D341Med (cell line): Measurements from ENCODE around the gene RICTOR.
A peak's percentile ranks its signal among the peaks of the same experiment; 100 is the strongest.
"Not testable (repeated sequence)": the region's sequence is repeated elsewhere in the genome, so short reads cannot be mapped to it uniquely, and the experiment has no call there.

Source experiments
- DNase-seq: peaks from one replicate; pipeline ENCODE4 v3.0.0; 2012; ENCODE audit warnings: low spot score

Gene RICTOR

DNA sequence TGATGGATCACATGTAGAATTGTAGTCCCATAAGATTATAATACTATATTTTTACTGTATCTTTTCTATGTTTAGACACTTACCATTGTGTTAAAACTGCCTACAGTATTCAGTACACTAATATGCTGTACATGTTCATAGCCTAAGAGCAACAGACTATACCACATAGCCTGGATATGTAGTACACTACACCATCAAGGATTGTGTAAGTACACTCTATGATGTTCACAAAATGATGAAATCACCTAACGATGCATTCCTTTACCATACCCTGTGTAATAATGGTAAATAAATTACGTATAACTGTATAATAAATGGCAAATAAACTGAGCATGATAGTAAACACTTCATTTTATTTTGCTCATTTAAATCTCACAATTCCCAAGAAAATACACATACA is 60.3 kb downstream of the RICTOR start:
- no peak for DNase-seq

DNA sequence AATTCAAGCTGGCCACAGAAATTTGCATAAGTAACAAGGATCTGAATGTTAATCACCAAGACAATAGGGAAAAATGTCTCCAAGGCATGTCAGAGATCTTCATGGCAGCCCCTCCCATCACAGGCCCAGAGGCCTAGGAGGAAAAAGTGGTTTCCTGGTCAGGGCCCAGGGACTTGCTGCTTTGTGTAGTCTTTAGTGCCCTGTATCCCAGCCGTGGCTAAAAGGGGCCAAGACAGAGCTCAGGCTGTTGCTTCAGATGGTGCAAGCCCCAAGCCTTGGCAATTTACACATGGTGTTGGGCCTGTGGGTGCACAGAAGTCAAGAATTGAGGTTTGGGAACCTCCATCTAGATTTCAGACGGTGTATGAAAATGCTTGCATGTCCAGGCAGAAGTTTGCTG is 63.2 kb downstream of the RICTOR start:
- DNase-seq: not testable (repeated sequence)

DNA sequence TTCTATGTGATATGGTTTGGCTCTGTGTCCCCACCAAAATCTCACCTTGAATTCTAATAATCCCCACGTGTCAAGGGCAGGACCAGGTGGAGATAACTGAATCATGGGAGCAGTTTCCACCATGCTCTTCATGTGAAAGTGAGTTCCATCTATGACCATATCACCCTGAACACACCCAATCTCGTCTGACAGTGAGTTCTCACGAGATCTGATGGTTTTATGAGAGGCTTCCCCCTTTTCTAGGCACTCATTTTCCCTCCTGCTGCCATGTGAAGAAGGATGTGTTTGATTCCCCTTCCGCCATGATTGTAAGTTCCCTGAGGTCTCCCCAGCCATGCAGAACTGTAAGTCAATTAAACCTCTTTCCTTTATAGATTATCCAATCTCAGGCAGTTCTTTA is 64.2 kb downstream of the RICTOR start:
- DNase-seq: no peak

DNA sequence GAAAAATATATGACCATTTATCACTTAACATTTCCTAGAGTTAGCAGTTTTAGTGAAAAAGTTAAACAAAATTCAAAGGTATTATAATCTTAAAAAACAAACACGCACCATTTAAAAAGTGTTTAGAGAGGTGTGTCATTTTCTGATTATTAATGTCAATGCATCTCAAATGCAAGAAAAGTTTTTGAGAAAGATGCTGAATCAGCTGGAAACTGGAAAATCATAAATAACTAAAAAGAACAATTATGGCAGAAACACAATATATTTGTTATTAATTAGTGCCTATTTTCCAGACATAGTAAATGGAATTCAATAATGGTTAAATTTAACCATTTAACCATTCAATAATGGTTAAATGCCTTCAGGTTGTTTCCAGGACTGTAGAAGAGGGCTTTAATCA is 64.9 kb downstream of the RICTOR start:
- DNase-seq: no peak

DNA sequence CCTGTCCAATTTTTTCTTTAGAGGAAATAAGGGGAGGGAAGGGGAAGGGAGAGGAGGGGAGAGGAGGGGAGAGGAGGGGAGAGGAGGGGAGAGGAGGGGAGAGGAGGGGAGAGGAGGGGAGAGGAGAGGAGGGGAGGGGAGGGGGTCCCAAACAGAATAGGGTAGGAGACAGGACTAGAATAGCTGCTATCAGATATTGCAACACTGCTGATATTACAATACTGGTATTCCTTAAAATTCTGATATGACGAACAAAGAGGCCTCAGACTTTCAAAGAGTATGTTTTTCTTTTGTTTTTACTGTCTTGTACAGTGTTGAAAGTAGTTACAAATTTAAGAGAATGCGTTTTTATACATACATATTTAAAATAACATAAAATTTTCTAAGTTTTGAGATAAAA is 67.5 kb downstream of the RICTOR start:
- DNase-seq: no peak

DNA sequence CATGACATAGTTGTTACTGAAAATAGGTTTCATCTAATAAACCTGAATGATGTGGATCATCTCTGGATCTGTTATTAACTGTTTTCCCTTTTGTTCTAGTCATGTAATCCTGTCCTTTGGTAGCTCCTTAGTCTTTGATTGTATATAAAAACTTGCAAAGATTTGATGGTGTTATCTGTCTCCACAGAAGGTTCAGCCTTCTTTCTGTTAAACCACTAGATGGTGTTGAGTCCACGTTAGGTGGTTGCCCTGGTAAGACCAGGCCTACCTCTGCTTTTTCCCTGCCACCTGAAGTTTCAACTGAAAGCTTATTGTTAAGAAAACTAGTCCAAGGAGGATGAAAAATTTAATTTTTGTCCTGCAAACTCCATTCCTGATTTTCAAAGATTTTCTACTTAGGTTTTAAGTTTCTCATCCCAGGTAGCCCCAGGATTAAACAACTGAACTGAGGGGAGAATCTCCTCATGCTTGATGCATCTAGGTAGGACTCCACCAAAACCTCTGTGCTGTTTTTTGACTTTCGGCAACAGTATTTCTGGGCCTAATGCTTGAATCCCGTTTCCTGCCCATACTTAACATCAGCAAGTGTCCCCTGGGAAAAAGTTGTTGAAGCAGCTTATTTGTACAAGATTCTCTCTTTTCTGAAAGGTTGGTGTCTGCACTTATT is 68.5 kb downstream of the RICTOR start:
- peak; percentile 33 for DNase-seq

DNA sequence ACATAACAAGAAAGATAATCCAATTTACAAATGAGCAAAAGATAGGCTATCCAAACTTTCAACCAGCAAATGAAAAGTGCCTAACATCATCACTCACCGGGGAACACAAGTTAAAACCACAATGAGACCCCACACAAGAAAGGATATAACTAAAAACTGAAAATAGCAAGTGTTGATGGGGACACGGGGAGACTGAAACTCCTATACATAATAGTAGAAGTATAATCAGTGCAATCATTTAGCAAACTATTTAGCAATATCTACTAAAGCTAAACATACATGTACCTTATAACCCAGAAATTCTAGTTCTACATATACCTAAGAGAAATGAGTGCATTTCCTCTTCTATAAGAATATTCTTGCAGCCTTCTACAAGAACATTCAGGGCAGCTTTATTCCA is 72.5 kb downstream of the RICTOR start:
- no peak for DNase-seq

DNA sequence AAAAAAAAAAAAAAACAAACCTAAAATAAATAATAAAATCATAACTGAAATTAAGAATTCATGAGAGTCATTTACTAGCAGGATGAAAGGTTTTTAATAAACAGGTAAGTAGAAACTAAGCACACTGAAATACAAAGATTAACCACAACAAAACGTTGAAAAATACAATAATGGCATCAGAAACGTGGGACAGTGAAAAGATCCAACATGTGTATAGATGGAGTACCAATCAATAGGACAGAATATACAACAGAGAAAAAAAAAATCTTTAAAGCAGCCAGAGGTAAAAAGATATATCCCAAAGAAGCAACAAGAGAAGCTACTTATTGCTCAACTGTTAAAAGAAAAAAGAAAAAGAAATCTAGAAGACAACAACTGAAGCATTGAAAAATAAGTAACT is 75.2 kb downstream of the RICTOR start:
- no peak for DNase-seq

DNA sequence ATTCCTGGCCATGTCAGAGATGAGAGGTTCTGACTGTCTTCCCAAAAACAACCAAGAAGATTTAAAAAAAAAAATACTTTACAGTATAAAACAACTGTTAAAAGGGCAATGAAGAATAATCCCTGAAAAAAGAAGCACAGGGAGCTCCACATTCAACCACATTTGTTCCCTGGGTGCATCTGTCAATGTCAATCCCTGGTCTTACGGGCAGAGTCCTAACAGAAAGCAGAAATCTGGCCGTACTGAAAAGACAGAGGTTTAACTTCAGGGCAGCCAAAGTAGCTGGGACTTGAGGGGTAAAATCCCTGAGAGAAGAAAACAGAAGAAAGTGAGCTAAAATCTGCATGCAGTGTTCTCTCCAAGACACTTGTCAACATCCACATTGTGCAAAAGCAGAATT is 76.6 kb downstream of the RICTOR start:
- DNase-seq: no peak

DNA sequence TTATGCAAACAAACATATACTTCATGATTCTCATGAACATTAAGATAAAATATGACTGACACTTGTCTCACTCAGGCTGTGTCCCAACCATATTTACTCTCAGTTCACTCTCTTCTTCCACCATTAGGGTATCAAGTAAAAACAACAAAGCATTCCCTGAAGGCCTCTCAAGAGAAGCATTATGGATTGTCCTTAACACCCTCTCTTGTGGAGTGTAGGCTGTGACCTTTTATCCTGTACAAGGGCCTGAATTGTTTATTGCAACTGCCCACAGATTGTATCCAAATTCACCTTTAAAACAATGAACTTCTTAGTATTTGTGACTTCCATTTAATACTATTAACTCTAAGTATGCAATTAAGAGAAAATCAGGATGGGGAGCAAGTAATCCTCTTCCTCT is 78.1 kb downstream of the RICTOR start:
- no peak for DNase-seq

DNA sequence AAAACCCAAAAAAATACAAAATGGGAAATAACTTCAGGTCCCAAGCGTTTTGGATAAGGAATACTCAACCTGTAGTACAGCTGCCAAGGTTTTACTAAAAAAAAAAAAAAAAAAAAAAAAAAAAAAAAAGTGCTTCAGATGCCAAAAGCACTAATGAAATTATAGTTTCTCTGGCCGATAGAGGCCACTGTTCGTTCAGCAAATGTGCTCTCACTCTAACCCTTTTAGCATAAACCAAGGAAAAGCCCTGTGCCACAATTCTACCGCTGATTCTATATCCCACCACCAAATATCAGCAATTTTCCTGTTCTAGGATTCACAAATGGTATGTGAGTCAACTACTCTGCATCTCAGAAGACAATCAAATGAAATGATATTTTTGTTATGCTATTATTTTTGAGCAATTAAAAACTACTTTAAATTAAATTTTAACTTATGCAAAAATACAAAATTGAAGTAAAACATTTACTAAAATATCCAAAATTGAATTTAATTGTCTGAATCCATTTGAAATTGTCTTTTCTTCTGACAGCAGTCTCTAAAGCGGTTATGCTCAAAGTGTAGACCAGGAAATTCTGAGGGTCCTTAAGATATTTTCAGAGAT is 79.8 kb downstream of the RICTOR start:
- DNase-seq: peak; percentile 56

DNA sequence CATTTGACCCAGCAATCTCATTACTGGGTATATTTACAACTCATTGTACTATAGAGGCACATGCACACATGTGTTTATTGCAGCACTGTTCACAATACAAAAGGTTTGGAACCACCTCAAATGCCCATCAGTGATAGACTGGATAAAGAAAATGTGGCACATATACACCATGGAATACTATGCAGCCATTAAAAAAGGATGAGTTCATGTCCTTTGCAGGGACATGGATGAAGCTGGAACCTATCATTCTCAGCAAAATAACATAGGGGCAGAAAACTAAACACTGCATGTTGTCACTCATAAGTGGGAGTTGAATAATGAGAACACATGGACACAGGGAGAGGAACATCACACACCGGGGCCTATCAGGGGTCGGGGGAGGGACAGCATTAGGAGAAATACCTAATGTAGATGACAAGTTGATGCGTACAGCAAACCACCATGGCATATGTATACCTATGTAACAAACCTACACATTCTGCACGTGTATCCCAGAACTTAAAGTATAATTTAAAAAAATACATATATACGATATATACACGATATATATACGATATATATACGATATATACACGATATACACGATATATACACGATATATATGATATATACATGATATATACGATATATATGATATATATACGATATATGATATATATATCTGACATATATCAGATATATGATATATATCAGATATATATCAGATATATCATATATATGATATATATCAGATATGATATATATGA is 84.1 kb downstream of the RICTOR start:
- not testable (repeated sequence) for DNase-seq

DNA sequence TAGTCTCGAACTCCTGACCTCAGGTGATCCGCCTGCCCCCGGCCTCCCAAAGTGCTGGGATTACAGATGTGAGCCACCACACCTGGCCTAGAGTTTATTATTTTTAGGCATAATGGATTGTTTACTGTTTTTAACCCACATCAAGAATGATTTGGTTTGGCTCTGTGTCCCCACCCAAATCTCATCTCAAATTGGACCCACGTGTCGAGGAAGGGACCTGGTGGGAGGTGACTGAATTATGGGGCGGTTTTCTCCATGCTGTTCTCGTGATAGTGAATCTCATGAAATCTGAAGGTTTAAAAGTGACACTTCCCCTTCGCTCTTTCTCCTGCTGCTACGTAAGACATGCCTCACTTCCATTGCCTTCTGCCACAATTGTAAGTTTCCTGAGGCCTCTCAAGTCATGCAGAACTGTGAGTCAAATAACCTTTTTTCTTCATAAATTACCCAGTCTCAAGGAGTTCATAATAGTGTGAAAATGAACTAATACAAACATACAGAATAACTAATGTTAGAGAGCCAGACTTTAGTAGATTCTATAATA is 88.2 kb downstream of the RICTOR start:
- DNase-seq: no peak

DNA sequence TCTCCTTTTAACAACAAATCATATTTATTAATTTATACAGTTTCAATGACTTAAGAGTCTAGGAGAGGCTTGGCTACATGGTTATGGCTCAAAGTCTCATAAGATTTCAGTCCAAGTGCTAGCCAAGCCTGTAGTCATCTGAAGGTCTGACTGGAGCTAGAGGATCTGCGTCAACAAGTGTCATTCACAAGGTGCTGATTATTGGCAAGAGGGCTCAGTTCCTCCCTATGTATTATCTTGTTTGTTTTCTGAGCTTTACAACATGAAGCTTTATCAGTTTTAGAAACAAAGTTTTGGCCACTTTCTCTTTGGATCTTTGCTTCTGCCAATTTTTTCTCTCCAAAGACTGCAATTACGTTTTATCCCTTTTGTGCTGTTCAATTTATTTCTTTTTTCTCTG is 94.7 kb downstream of the RICTOR start:
- DNase-seq: no peak

DNA sequence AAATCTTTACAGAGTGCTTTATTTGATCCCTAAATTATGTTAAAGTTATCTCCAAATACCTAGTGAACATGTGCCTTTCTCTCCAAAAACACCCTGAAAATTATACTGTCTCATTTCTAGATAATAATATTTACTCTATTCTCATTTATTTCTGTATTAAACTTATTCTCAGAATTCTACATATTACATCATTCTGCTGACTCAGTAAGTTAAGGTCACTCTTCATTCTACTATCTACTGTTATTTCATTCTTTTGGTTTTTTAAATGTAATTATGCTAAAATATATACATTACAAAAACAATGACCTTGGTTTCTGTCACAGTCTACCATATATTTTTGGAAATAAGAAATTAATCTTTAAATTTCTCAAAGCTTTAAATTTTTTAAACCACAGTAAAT is 96.2 kb downstream of the RICTOR start:
- no peak for DNase-seq

DNA sequence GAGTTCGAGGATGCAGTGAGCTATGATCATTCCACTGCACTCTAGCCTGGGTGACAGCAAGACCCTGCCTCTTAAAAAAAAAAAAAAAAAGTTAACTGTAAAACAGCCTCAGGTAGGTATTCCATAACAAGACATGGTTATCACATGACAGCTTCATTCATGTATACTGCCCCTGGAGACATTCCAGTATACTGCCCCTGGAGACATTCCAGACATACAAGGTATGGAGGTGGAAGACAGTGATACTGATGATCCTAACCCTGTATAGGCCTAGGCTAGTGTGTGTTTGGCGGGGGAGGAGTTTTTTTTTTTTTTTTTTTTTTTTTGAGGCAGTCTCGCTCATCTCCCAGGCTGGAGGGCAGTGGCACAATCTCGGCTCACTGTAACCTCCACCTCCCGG is 105.5 kb downstream of the RICTOR start:
- DNase-seq: no peak

DNA sequence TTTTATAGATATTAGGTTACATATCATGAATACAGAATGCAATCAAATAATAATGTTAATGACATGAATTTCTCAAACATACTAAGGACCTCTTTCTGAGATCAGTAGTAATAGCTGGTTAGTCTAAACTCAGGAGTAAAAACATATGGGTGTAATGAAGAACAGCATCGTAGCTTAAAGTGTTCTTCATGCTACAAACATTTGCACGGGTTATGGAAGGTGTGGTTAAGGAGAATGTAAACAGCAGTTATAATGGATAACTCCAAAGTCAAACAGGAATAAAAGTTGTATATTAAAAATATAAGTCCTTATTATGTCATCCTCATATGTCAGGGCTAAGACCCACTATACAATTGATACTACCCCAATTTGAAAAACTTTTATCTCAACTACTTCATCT is 112.5 kb downstream of the RICTOR start:
- no peak for DNase-seq

DNA sequence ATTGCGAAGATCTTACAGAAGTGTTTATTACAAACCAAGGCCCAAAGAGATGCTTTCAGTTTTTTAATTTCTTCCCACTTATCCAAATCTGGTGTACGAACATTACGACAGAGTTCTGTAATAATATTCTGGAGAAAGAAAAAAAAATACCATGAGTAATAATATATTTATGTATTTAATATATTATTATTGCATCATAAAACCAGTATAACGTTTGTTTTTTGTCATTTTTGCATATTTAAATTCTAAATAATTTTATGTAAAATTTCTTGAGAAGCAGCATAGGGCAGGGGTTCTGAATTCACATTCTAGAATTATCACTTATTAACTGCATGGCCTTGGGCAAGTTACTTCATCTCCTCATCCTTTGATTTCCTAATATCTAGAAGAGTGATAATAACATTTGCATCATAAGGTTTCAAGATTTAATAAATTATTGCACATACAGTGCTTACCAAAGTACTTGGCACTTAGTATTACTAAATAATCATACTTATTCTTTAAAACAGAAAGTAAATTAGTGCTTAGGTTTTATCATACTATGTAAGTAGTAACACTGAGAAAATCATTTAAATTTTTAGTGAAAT is 120.7 kb downstream of the RICTOR start:
- DNase-seq: no peak

DNA sequence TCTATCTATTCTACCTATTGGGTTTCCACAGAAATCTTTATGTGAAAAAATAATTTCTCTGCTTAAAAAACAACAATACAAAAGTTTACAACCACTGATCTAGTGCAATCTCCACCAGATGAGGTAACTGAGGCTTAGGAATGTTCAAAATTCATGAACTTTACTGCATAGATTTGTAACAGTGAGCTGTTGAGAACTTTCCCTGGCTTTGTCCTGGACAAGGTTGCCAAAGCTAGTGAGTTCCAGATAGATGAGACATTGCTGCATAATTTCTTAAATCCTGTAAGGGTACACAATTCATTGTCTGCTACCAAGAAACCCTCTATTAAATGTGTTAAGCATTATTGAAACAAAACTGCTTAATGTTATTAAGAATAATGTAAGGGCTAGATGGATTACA is 125.7 kb downstream of the RICTOR start:
- DNase-seq: no peak

DNA sequence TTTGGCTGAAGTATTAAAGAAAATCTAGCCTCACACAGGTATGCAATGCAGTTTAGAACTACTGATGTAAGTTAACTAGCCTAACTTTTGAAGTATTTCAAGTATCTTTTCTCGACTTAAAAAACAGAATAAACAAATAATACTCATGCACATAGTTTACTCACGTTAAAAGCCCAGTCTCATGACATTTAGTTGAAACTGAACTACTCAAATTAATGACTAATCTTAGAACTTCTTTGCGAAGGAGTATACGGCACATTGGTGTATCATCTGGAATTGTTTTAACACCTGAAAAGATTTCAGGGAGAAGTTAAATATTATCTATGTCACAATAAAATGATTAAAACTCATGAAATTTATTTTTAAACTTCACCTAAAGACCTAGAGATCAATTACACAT is 129.9 kb downstream of the RICTOR start:
- no peak for DNase-seq

DNA sequence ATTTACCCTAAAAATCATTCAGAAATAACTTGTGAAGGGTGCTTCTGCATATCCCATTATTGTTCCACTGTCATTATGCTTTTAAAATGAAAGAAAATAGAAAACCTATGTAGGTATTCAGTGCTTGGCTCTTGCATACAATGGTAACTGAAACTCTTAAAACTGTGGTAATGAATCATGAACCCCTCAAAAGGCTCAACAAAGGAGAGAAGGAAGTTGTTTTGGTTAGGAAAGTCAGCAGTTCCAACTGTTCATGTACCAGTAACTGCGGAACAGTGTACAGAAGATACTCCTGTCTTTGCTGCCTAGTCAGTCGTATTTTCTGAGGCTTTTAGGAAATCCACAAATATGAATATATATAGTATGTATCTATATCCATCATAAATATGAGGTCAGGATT is 132.3 kb downstream of the RICTOR start:
- no peak for DNase-seq

DNA sequence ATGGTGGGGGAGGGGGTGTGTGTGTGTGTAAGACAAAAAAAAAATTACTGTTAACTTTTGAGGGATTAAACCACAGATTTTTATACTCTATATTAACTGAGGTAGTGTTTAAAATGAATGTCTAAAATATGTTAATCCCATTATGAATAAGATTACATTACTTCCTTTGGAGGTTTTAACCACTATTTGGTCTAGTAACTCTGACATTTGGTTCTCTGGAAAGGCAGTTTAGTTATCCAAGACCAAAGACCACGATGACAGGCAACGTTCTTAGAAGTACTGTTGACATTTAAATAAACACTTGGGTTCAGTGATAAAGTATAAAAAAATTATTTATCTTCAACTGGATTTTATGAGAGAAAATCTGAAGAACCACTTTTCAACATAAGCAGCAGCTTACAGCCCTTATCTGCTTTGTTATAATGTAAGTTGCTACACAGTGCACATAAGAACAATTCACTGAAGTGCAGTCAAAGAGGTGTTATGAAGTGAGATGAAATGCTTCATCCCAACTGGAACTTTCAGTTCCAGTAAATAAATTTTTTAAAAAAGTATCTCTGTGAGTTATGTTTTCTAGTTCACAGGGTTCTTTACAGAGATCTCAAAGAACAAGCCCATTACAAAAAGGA is 133.9 kb downstream of the RICTOR start:
- DNase-seq: no peak
